T-helper 1 cell (primary cell): ENCODE results near the gene SGK1.
A peak's percentile ranks its signal among the peaks of the same experiment; 100 is the strongest.
"Not testable (repeated sequence)": the region's sequence is repeated elsewhere in the genome, so short reads cannot be mapped to it uniquely, and the experiment has no call there.

Experiments used
- DNase-seq, 5 donors: peaks; one replicate each; pipeline ENCODE4 v3.0.0-alpha.2; 2012 to 2020

The SGK1 gene

DNA sequence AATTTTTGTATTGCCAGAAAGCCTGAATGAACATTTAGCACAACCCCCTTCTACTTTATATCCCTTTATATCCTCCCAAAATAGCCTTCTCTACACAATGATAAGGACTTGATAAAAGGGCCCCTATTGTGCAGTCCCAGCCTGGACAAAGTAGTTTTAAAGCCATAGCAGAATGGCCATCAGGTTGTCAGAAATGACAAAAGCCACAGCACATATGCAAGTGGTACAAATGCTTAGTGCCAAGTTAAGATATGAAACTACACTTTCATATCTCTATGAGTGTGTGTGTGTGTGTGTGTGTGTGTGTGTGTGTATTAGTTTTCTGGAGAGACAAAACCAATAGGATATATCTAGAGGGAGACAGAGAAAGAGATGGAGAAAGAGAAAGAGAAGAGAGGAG, 132.6 kb downstream of the SGK1 start:
- no peak for DNase-seq

DNA sequence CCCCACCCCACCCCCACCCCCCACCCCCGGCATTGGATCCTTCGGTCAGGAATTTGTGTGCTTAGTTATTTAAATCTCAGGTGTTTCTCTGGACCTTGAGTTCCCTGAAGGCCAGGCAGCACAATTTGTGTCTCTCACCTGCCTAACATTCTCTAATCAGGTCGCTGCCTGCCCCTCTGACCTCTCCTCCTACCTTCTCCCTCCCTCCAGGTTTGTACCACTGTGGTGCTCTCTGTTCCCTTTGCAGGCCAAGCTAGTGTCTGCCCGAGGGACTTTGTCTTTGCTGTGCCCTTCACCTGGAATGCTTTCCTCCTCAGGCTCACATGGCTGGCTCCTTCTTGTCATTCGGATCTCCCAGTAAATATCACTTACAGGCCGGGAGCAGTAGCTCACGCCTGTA, 134.1 kb downstream of the SGK1 start:
- no peak for DNase-seq

DNA sequence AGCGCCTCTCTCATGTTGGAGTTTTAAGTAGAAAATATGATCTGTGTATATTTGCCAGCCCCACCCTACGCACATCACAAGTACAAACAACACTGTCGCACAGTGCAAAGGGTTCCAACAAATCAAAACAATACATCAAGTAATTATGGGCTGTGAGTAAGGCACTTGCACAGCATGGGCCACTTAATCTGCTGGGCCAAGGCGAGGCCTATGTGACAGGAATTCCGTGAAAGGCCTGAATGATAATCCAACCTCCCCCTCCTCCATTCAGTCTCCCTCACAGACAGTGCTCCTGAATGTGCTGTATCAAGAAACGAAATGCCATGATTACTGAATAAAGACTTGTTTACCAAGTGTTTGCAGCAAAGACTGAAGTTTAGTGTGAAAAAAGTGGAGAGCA, 135.4 kb downstream of the SGK1 start:
- DNase-seq, result no peak

DNA sequence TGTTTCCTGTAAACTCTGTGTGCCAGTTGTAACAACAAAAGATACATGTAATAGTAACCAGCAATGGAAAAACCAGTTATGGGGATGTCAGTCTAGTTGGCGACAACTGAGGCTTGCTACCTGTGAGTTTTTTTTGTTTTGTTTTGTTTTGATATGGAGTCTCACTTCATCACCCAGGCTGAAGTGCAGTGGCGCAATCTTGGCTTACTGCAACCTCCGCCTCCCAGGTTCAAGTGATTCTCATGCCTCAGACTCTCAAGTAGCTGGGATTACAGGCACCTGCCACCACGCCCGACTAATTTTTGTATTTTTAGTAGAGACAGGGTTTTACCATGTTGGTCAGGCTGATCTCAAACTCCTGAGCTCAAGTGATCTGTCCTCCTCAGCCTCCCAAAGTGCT, 136.2 kb downstream of the SGK1 start:
- not testable (repeated sequence) for DNase-seq

DNA sequence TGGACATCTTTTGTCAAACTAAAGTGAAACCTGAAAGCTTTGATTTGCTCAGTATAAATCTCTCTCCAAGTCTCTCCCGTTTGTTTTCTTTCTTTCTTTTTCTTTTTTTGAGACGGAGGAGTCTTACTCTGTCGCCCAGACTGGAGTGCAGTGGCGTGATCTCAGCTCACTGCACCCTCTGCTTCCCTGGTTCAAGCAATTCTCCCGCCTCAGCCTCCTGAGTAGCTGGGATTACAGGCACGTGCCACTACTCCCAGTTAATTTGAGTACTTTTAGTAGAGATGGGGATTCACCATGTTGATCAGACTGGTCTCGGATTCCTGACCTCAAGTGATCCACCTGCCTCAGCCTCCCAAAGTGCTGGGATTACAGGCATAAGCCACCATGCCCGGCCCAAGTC, 136.7 kb downstream of the SGK1 start:
- DNase-seq, result not testable (repeated sequence)

DNA sequence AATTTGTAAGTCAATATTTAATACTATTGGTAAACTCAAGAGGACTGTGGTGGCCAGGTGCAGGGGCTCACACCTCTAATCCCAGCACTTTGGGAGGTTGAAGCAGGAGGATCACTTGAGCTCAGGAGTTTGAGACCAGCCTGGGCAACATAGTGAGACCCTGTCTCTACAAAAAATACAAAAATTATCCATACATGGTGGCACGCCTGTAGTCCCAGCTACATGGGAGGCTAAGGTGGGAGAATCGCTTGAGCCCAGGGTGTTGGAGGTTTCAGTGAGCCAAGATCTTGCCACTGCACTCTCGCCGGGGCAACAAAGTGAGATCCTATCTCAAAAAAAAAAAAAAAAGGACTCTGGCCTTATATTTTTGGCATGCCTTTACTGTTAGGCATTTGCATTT, 137.4 kb downstream of the SGK1 start:
- not testable (repeated sequence) for DNase-seq

DNA sequence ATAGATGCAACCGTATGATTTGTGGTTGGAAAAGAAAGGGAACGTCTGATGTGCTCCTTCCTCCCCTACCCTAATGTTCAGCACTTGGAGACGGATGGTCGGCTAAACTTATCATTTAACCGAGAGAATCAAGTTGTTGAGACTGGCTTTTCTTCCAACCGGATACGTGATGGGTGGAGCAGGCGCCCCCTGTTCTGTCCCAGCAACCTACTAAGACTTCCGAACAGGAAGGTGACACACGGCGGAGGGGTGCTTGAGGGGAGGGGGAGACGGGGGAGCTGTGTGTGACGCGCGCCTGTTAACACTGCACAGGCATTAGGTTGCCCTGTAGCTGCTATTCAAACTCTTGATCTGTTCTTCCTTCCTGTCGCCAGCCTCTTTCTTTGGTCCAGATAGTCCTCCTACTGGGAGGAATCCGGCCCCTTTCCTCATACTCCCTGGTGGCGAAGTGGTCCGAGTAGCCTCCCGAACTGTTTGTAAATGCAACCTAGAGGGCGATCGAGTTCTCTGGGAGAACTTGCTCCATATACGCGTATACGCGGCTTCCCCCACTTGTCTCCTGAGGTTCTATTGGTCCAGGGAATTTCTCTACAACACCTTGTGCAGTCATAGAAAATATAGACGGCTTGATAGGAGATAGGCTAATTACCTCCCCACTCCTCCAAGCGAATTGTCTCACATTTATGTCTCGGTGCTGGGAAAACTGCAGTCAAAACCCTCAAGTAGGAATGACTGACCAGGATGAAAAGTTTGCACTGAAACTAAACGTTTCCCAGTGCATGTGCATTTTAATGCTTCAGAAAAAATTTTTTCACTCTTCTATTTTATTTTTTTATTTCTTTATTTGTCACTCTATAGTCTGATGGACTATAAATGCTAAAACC, 139.5 kb downstream of the SGK1 start:
- DNase-seq, result peak; percentile 67 to 89 (median 76)

DNA sequence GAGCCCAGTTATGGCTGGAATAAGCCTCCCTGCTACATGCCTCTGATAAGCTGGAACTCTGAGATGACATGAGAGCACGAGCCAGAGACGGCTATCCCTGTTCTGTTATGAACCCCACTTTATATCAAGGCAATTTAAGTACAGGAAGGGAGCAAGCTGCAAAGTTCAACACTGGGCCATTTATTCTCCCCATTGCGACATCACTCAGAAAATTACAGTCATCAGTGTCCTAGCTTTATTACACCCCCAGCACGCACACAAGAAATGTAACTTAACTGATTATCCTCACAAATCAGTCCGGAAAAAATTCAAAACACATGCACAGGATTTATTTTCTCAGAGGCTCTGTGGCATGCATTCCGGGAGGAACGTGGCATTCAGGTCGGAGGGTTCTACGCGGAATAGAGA, 140.2 kb downstream of the SGK1 start:
- peak in 1 of 5 donors; percentile 52 for DNase-seq

DNA sequence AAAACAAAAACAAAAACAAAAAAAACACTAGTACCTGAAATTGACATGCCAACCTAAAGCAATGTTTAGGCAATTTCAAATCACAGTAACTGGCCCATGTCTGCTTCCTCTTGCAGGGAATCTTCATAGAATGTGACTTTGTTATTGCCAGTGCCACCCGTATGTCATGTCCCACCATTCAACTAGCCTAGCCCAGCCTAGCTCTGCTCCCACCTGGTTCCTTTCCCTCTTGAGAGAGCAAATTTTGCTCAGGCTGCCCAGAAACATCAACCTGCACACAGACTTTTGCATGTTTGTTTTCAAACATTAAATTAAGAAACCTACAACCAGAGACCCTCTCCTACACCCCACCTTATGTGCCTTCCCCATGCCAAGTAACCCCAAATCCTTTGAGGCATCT, 140.7 kb downstream of the SGK1 start:
- no peak for DNase-seq

DNA sequence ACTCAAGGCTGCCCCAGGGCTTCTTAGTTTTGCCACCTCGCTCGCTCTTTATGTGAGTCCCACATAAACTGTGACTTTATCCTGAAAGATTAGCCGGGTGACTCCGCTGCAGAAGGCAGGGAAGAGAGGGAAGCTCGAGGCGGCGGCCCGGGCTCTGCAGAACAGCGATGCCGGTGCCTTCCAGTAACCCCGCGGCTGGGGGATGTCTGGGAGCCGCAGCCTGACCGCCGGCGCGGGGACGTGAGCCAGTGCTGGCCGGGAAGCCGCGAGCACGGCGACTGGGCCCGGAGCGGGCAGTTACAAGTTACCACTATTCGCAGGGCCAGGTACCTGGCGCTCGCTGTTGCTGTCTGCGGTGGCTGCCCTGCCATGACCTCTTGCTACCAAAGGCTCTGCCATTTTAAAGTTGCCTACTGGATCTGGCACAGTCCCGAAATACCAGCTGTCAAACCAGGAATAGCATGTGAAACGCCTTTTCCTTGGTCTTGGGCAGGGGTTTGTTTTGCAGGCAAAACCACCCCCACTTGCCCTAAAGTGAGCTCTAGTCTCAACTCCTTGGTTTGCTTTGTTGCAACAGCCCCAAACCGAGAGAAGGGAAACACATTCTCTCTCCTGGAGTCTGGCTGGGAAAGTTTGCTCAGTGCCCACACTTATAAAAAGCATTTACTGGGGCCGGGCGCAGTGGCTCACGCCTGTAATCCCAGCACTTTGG, 141.5 kb downstream of the SGK1 start:
- DNase-seq, result no peak

DNA sequence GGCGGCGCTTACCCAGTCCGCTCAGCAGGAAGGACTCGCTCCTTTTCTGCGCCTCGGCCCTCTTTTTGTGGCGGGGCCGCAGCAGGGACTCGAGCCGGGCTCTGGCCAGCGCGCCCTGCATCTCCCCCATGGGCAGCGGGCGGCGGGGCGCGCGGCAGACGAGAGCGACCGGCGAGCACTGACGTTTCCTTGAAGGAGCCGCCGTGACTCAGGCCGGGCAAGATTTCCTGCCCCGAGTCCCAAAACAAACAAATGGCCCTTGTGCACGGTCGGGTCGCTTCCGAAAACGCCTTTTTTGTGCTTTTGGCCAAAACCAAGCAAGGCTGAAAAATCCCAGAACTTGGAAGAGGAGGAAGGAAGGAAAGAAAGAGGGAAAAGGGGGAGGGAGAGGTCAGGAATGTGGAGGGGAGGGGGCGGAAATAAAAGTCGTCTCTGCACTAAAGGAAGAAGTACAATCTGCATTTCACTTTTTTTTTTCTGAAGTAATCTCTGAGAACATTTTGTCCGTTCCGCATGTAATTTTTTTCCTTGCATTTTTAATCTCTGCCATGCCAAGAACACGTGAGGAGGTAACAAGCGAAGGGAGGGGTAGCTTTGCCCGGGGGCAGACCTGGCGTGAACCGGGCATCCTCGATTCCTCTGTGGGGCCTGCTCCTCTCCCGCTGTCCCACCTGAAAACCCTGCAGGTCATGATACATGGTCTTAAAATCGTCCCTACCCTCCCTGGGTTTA, 142.2 kb downstream of the SGK1 start:
- DNase-seq, result peak in 4 of 5 donors; percentile 18 to 66 (median 28)

DNA sequence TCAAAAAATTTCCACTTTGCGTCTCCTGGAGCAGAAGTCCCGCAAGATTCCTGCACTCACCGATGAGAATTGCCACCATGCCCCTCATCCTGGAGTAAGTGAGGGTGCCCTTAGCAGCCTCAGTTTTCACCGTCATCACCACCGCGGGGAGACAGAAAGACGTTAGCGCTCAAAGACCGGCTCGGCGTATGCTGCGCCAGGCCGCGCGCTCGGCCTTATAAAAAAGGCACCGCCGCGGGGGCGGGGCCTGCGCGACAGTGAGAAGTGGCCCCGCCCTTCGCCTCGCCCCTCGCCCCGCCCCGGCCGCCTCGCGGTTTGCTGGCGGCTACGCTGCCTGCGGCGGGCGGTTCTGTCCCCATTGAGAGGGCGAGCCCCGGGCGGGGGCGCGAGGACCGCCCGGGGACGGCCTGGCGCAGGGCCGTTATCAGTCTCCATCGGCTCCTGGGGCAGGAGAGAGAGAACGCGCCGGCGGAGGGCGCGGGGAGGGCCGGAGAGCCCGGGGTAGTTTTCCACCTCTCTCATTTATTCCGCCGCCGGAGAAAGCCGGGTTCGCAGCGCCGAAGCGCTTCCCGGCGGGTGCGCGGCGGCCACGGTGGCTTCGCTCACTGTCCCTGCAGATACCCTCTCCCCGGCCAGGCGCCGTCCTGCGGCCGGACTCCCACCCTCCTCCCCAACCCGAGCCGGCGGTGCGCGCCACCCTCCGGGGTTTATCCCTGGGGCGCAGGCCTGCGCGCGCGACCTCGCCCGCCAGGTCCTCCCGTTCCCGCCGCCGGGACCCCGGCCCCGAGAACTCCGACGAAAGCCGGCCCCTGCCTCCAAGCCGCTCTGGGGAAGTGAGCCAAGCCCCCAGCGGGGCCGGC, 143.0 kb downstream of the SGK1 start:
- peak; percentile 83 to 93 (median 92) for DNase-seq

DNA sequence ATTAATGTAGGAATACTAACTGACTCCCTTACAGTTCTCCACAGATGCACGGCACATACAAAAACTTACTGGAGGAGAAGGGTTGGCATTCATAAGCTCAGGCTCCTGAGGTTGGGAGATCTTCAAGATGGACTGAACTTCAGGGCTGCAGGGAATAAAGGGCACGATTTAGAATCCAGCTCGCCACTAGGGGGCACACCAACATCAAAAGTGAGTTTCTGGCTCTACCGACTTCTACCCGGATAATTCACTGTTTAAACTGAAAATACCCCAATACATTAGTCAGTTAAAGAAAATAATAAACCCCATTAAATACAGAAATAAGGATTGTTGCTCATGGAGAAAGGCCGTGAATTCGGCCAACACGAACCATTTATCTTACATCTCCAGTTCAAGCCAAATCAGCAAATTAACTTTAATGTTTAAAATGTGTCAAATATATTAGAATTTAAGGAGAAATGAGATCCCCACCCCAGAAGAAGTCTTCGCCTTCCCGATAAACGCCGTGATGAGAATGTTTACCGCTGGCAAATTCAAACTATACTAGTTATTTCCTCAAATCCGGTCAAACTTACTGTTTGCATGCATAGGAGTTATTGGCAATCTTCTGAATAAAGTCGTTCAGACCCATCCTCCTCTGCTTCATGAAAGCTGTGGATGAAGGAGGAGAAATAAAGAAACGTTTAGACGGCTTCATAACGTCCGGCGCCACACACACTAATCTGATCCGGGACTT, 143.8 kb downstream of the SGK1 start:
- DNase-seq, result peak; percentile 64 to 88 (median 77)

DNA sequence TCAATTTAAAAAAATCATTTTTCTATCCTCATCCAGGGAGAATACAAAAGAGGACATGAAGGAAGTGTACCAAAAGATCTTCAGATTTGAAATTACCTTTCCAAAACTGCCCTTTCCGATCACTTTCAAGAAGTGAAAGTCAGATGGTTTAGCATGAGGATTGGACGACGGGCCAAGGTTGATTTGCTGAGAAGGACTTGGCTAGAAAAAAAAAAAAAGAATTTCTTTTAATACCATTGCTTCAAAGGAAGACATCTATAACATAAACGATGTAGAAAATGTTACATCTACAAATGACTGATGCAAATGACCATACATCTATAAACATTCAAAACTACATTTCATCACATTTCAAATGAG, 144.6 kb downstream of the SGK1 start:
- no peak for DNase-seq

DNA sequence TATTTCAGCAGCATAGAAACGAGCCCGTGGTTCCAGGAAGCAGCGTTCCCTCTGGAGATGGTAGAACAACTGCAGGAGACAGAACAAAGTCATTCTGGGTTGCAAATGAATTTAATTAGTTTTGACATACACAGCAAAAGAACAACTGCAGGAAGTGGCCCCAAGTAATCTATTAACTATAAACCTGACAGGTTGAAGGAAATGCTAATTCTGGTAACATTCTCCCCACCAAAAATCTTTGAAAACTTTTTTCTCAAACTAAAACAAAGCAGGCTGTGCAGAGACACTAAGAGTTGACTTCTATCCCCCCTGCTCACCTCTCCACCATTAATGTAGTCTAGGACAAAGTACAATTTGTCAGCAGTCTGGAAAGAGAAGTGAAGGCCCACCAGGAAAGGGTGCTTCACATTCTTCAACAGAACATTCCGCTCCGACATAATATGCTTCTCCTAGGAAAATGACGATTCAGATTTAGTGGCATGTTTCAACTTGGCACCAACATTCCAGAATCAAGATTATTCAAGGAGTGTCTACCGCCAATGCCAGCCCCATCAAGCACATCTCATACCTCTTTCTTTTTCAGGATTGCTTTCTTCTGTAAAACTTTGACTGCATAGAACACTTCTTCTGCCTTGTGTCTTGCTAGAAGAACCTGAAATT, 145.1 kb downstream of the SGK1 start:
- DNase-seq, result no peak

DNA sequence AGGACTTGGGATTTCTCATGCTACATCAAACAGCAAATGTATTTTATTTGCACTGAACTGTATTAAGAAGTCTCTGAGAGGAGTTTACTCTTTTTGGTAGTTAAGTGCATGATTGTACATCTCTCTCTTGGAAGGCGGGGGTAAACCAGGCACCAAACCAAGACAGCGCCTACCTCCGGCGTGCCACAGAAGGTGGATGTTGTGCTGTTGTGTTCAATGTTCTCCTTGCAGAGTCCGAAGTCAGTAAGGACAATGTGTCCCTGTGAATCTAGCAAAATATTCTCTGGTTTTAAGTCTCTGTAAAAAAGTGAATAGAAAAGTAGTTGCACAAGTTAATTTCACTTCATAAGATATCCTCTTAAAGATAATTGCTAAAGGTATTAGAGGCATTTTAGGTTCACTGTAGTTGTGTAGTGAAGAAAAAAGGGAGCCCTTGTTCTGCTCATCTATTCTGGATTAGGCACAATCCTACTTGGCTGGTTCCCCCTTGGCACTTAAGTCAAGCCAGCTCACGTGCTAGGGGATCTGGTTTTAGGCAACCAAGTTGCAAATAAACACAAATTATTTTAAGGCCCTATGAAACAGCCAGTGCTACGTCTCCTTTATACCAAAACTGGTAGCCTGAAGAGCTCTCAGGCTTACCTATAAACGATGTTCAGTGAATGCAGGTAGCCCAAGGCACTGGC, 145.7 kb downstream of the SGK1 start:
- DNase-seq, result no peak

DNA sequence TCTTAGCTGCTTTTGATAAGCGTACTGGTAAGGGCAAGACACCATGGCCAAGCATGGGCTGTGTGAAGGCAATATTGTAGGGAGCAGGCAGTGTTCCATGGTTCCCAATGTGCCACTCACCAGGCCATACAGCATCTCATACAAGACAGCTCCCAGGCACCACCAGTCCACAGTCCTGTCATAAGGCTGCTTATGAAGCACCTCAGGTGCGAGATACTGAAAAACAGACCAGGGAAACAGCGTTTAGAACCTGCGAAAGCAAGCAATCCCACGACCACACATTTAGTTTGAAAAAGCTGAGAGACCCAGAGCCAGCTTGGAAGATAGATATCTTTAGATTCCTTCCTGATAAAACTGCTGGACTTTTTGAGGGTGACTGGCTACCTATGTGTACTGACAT, 146.4 kb downstream of the SGK1 start:
- no peak for DNase-seq

DNA sequence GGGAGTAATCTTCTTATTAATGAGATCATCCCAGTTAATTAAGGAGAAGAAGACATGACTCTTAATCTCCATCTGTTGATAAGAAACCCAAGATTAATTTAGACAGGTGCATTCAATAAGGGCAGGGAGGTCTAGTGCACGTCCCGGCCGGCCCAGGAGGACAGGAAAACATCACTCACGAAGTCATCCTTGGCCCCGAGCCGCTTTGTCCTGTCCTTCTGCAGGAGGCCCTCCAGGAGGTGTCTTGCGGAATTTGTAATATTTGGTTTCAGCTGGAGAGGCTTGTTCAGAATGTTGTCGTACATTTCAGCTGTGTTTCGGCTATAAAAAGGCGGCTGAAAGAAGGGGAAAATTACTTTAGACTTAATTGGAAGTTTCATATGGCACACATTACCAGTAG, 147.1 kb downstream of the SGK1 start:
- no peak for DNase-seq

DNA sequence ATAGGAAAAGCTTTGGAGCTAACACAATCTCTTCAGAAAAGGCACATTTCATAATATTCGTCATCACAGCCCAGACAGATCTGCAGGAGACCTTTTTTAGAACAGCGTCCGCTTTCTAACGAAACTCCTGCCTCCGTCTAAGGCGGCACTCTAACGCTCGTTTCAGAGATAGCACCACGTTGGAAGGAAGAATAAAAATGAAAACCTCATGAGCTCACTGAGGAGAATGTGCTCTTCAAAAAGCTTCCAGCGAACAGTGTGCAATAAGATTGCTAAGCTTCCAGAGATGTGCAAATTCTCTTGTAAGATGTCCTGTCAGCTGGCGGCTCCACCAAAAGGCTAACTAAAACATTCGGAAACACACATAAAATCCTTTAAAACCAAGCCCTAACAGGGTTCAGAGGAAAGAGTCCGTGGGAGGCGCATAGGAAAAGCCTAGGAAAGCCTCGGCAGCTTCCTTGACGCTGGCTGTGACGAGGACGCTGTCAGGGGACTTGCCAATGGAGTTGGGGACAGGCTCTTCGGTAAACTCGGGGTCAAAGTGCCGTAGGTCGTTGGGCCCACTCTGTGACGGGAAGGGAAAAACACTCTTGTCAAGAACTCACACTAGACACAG, 147.9 kb downstream of the SGK1 start:
- DNase-seq, result no peak

DNA sequence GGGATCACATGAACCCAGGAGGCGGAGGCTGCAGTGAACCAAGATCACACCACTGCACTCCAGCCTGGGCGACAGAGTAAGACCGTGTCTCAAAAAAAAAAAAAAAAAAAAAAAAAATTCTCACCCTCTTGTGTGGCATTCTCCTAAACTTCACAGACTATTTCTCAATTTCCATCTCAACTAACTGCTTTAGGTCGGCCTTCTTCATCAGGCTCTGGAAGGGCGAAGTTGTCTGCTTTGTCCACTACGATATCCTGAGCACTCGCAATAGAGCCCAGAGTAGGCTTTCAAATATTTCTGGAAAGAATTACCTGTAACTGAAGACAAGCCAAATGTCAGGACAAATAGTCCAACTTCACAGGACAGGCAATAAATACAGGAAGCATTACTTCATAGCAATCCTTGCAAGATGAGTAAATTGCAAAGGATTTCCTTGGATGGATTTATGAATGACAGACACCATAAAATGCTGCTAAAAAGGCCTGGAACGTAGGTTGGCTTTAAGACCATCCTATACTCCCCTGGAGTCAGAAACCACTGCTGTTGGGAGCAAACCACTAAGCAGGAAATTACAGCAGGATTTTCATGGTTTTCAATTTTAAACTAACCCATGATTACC, 149.2 kb downstream of the SGK1 start:
- no peak for DNase-seq
